ENCODE results near the gene MSH5. TPM values are rescaled to one million over a fixed set of nuclear protein-coding genes. Genes with fewer than 3 reads are reported as not detected.

Gene MSH5
- total RNA-seq, 1 experiment from 2014 or later = 36.6 TPM

DNA sequence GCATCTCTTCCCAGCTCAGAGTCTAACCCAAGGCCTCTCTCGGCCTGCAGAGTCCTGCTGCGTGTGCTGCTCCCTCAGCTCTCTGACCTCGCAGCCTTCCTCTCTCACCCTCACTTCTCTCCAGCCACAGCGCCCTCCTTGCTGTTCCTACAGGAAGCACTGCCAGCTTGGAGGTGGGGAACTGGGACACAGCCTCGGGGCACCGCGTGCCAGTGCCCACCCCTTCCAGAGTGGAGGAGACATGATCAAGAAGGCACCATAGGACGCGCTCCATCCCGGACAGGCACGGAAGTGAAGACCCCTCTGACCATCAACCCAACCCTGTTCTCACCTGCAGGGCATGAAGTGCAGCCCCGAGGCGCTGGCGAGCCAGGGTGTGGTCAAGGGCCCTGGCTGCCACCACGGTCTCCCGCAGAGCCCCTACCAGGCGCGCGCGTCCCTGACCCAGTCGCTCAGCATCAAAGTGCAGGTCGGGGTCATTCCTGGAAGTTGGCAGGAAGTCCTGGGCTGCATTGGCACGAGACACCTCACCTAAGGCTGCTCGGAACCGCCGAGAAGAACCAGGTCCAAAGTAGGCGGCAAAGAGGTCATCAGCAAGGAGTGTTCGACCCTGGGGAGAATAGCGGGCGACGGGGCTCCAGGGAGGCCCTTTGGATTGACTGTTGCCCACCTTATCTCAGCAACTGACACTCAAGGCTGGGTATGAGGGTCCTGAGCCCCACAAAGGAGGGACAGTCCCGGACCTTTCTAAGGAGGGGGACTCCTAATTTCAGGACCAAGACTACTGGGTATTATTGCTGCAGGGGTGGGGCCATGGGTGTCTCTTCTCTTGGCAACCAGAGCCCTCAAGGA, 36.1 kb downstream of the MSH5 start:
- ChIA-PET CTCF (interaction anchor here (0.6 to 1.3 kb wide), 6 partner anchors 10 to 57 kb away, joined by 3 to 4 read pairs (median 3); partner anchors contain the start of gene VARS1), POLR2A (interaction anchor here (0.6 to 2.0 kb wide), 18 partner anchors 12 to 99 kb away, joined by 3 to 17 read pairs (median 4); partner anchors contain the start of genes CLIC1, HSPA1A, HSPA1B and HSPA1L)
- H3K27ac Mint-ChIP-seq (ENCODE audit: low read depth, unreplicated experiment) = peak overlapping the region; percentile 73
- H3K4me1 Mint-ChIP-seq (ENCODE audit: insufficient read depth, unreplicated experiment) = peaks cover 26% of the 10 kb centered on the region
- H3K27me3 Mint-ChIP-seq (ENCODE audit: insufficient read depth, unreplicated experiment) = no peaks in the 10 kb centered on the region
- peaks cover 20% of the 10 kb centered on the region for H3K36me3 Mint-ChIP-seq (ENCODE audit: insufficient read depth, unreplicated experiment)
- BruUV-seq (replicated peaks) = no TSS peak
- H3K4me3 Mint-ChIP-seq (ENCODE audit: unreplicated experiment) = peak overlapping the region; percentile 30
- intact Hi-C loops (cut with micrococcal nuclease) = loop anchor here (1.0 to 10.0 kb wide), 2 partner anchors 87 to 231 kb away; partner anchors contain the start of genes ATP6V1G2, DDX39B and NFKBIL1
- no peak for DNase-seq (ENCODE audit: unreplicated experiment)
- TF ChIP-seq, protein P1, sequence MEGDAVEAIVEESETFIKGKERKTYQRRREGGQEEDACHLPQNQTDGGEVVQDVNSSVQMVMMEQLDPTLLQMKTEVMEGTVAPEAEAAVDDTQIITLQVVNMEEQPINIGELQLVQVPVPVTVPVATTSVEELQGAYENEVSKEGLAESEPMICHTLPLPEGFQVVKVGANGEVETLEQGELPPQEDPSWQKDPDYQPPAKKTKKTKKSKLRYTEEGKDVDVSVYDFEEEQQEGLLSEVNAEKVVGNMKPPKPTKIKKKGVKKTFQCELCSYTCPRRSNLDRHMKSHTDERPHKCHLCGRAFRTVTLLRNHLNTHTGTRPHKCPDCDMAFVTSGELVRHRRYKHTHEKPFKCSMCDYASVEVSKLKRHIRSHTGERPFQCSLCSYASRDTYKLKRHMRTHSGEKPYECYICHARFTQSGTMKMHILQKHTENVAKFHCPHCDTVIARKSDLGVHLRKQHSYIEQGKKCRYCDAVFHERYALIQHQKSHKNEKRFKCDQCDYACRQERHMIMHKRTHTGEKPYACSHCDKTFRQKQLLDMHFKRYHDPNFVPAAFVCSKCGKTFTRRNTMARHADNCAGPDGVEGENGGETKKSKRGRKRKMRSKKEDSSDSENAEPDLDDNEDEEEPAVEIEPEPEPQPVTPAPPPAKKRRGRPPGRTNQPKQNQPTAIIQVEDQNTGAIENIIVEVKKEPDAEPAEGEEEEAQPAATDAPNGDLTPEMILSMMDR (IDR thresholded peaks at IDR 0.05; ENCODE audit: unreplicated experiment) = no peak
- no peaks in the 10 kb centered on the region for H3K9me3 Mint-ChIP-seq (ENCODE audit: unreplicated experiment)

DNA sequence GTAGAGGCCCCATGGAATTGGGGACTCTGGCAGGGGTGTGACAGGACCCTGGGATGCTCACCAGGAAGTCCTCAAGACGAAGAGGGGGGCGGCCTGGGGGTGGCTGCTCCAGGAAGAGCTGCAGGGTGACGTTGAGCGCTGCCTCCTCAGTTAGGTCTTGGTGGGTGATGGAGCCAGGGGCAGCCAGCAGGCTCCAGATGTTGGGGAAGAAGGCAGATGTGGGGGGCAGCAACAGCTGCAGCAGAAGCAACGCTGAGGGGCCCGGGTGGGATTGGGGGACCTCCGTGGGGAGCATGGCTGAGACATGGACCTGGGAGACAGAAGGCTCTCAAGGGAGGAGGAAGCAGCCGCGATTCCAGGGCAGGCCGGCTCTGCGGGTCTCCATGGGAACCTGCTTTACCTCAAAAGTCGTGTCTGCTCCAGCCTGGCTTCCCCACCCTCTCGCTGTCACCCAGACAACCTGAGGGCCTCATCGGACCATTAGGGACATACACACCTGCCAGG, 36.7 kb downstream of the MSH5 start:
- ChIA-PET CTCF (no interaction called here), POLR2A (interaction anchor here (0.9 to 2.2 kb wide), 7 partner anchors 12 to 59 kb away, joined by 4 to 14 read pairs (median 6); partner anchors contain the start of genes CLIC1 and HSPA1B)
- Mint-ChIP-seq H3K4me1 (ENCODE audit: insufficient read depth, unreplicated experiment) (peaks cover 26% of the 10 kb centered on the region), H3K27me3 (ENCODE audit: insufficient read depth, unreplicated experiment) (no peaks in the 10 kb centered on the region), H3K9me3 (ENCODE audit: unreplicated experiment) (no peaks in the 10 kb centered on the region), H3K27ac (ENCODE audit: low read depth, unreplicated experiment) (no peak overlapping the region), H3K36me3 (ENCODE audit: insufficient read depth, unreplicated experiment) (peaks cover 27% of the 10 kb centered on the region), H3K4me3 (ENCODE audit: unreplicated experiment) (peak overlapping the region; percentile 26)
- intact Hi-C loops (cut with micrococcal nuclease) = loop anchor here (10.0 kb wide), 1 partner anchor 232 kb away; the partner anchor contains the start of genes ATP6V1G2, DDX39B and NFKBIL1
- BruUV-seq (replicated peaks) = no TSS peak
- TF ChIP-seq, protein P1 (IDR thresholded peaks at IDR 0.05; ENCODE audit: unreplicated experiment) = no peak
- no peak for DNase-seq (ENCODE audit: unreplicated experiment)

DNA sequence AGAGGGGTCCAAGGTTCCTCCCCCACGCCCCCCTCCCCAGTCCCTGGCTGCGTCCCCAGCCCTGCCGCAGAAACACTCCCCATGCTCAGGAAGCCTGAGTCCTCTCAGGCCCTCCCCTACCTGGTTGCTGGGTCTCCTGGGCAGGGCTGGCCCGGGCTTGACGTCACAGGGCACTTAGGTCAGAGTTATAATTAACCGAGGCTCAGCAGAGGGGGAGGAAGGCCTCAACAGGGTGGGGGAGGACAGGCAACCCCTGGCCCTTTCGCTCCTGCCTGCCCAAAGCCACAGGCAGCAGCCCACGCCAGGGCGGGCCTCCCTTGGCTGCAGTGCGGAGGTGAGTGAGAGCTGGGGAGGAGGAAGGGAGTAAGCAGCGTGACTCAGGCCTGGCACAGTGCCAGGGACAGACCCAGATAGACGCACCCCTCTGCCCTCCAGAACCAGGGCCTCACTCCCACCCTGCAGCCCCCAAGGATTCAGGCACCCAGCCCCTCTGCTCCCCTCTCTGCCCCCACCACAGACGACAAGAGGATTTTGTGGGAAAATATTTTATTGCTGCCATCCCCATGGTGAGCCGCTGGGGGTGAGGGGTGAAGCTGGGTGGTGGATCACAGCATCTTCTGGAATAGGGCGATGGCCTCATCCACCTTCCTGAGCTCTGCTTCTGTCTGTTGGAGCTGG, 37.3 kb downstream of the MSH5 start, which contains the start of gene VWA7:
TSS of gene VWA7 (minus strand) at position 340 of the 678 bp plus-strand sequence. CDS start 549 bp downstream, outside the sequence.
- intact Hi-C loops (cut with micrococcal nuclease) = loop anchor here (1.0 to 10.0 kb wide), 2 partner anchors 14 to 232 kb away; partner anchors contain the start of genes ATP6V1G2, DDX39B and NFKBIL1
- peaks cover 26% of the 10 kb centered on the region for H3K4me1 Mint-ChIP-seq (ENCODE audit: insufficient read depth, unreplicated experiment)
- peaks cover 28% of the 10 kb centered on the region for H3K36me3 Mint-ChIP-seq (ENCODE audit: insufficient read depth, unreplicated experiment)
- no TSS peak for BruUV-seq (replicated peaks)
- no peaks in the 10 kb centered on the region for H3K9me3 Mint-ChIP-seq (ENCODE audit: unreplicated experiment)
- peak within 1 kb of the TSS; percentile 26 for H3K4me3 Mint-ChIP-seq (ENCODE audit: unreplicated experiment)
- ChIA-PET POLR2A (interaction anchor here (0.7 to 2.2 kb wide), 21 partner anchors 9 to 125 kb away, joined by 3 to 14 read pairs (median 4); partner anchors contain the start of genes C6orf47, CLIC1, HSPA1A and HSPA1B), CTCF (interaction anchor here (0.5 to 1.8 kb wide), 3 partner anchors 14 to 1879 kb away, joined by 3 to 8 read pairs (median 4); no protein-coding TSS in a partner anchor)
- H3K27ac Mint-ChIP-seq (ENCODE audit: low read depth, unreplicated experiment) = no peak within 1 kb of the TSS
- H3K27me3 Mint-ChIP-seq (ENCODE audit: insufficient read depth, unreplicated experiment) = no peaks in the 10 kb centered on the region
- TF ChIP-seq, protein P1 (IDR thresholded peaks at IDR 0.05; ENCODE audit: unreplicated experiment) = no peak
- peak; percentile 95 for DNase-seq (ENCODE audit: unreplicated experiment)

All from MCF 10A (cell line).